Measurements from ENCODE around the gene KRTAP10-7. TPM values are rescaled to one million over a fixed set of nuclear protein-coding genes. Genes with fewer than 3 reads are reported as not detected.
"Not testable (repeated sequence)": the region's sequence is repeated elsewhere in the genome, so short reads cannot be mapped to it uniquely, and the experiment has no call there.

The KRTAP10-7 gene
- total RNA-seq, 2 experiments from 2014 or later, result not detected

DNA sequence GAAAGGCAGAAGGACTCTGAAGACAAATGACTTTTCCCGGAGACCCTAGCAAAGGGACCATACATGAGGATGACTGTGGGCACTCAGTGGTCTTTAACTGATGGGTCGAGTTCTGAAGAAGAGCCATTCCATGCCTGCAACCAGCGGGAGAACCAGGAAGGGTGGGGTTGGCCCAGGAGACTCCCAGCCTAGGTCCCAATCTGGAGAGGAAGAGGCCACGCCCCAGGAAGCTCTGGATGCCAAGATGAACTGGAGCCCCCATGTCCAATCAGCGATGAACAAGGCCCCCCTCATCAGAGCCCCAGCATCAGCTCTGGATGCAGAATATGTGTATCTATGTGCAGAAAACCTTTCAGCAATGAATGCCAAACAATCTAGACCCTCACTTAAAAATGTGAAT, 40.4 kb downstream of the KRTAP10-7 start:
- DNase-seq, result no peak
- Mint-ChIP-seq H3K27me3 (no peaks in the 10 kb centered on the region), H3K27ac (no peak overlapping the region), H3K36me3 (peaks cover 8% of the 10 kb centered on the region), H3K9me3 (peaks cover 32% of the 10 kb centered on the region), H3K4me1 (no peaks in the 10 kb centered on the region), H3K4me3 (no peak overlapping the region)

DNA sequence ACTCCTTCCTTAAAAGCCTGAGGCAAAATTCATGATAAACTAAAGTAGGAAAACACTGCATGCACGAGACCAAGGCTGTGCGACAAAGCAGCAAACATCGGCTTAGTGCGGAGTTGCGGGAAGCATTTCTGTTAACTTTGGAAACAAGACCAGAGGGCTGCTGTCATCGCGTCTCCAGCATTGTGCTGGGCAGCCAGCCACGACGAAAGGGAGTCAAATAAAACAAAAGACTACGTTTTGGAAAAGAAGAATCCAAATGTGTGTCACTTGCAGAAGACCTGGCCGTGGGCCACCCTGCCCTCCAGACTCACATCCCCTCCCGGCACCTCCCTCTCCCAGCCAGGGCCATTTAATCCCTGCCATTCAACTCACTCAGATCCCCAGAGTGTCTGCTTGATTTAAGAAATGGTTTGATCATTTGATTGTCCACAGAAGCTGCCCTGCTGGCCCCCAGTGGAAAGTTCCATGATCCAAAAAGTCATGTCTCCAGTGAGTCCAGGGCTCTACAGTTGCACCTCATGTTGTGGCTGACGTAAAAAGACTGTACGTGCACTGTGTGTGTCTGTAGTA, 43.4 kb downstream of the KRTAP10-7 start:
- Mint-ChIP-seq H3K4me1 (no peaks in the 10 kb centered on the region), H3K9me3 (peaks cover 32% of the 10 kb centered on the region), H3K36me3 (peaks cover 8% of the 10 kb centered on the region), H3K27ac (no peak overlapping the region), H3K27me3 (no peaks in the 10 kb centered on the region), H3K4me3 (no peak overlapping the region)
- DNase-seq, result no peak

DNA sequence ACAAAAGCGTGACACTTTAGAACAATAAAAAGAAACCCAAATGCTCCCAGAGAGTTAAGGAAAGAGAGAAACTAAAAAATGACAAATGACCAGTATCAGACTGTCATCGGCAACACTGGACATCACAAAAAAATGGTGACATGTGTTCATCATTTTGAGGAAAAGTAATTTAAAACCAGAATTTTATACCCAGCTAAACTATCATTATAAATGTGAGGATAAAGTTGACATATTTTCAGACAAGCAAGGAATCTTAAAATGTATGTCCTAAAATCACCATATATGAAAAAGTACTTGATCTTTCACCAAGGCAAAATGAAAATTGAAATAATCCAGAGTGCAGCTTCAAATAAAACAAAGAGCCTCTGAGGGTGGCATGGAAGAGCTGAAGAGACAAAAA, 44.5 kb downstream of the KRTAP10-7 start:
- Mint-ChIP-seq H3K27ac (no peak overlapping the region), H3K9me3 (peaks cover 32% of the 10 kb centered on the region), H3K36me3 (peaks cover 8% of the 10 kb centered on the region), H3K27me3 (no peaks in the 10 kb centered on the region), H3K4me3 (no peak overlapping the region), H3K4me1 (no peaks in the 10 kb centered on the region)
- DNase-seq, result no peak

DNA sequence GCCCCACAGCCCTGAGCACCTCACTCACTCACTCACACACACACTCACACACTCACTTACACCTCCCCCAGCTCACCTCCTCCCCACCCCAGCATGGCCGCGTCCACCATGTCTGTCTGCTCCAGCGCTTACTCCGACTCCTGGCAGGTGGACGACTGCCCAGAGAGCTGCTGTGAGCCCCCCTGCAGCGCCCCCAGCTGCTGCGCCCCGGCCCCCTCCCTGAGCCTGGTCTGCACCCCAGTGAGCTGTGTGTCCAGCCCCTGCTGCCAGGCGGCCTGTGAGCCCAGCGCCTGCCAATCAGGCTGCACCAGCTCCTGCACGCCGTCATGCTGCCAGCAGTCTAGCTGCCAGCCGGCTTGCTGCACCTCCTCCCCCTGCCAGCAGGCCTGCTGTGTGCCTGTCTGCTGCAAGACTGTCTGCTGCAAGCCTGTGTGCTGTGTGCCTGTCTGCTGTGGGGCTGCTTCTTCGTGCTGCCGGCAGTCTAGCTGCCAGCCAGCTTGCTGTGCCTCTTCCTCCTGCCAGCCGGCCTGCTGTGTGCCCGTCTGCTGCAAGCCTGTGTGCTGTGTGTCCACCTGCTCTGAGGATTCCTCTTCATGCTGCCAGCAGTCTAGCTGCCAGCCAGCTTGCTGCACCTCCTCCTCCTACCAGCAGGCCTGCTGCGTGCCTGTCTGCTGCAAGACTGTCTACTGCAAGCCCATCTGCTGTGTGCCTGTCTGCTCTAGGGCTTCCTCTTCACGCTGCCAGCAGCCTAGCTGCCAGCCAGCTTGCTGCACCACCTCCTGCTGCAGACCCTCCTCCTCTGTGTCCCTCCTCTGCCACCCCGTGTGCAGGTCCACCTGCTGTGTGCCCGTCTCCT, 46.2 kb downstream of the KRTAP10-7 start, which contains the start of gene KRTAP10-11:
KRTAP10-11 (plus strand) TSS at position 49 of the 856 bp plus-strand sequence; CDS start at position 94, 45 bp downstream.
- H3K4me1 Mint-ChIP-seq, H3K4me3 Mint-ChIP-seq, H3K27ac Mint-ChIP-seq, DNase-seq, H3K27me3 Mint-ChIP-seq, H3K36me3 Mint-ChIP-seq: not testable (repeated sequence)
- peaks cover 27% of the 10 kb centered on the region for H3K9me3 Mint-ChIP-seq

DNA sequence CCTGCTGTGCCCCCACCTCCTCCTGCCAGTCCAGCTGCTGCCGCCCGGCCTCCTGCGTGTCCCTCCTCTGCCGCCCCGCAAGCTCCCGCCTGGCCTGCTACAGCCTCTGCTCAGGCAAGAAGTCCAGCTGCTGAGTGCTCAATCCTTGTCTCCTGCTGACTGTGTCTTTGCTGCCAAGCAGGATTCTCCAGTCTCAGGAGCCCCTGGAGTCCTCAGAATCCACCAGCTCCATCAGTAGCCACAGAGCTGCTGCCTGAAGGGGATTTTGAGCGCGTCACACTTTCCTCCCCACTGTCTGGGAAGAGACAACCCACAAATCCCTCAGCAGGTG, 46.8 kb downstream of the KRTAP10-7 start:
- no peaks in the 10 kb centered on the region for H3K27me3 Mint-ChIP-seq
- H3K4me1 Mint-ChIP-seq, result no peaks in the 10 kb centered on the region
- DNase-seq, result no peak
- H3K9me3 Mint-ChIP-seq, result peaks cover 25% of the 10 kb centered on the region
- H3K4me3 Mint-ChIP-seq, result no peak overlapping the region
- H3K27ac Mint-ChIP-seq, result no peak overlapping the region
- H3K36me3 Mint-ChIP-seq, result peaks cover 5% of the 10 kb centered on the region

DNA sequence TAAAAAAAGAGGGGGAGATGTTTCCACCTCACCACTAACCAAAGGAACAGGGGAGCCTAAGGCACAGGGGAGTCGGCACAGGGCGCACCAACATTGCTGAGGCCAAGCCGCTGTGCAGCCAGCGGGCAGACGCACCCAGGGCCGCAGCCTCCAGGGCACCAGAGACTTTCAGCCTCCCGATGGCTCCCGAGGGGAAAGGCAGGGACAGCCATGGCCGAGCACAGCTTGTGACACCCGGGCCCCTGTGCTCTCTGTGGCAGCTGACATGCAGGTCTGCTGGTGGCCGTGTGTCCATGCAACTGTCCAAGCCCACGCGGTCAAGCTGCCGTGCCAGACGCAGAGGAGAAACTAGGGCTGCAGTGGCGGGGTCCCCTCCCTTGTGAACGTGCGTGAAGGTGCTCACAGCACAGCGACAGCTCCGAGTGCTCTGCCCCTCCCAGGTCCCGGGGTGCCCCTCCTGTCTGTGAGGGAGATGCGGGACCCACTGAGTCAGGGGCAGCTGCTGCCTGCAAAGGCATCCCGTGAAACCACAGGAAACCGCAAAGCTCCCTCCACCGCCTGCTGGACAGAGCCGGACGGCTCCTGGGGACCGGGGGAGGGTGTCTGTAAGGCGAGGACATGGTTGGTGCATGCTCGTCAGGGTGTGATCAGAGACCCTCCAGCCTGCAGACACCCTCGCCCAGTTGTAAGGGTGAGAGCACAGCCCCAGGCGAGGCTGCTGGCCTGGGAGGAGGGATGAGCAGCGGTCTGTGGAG, 48.3 kb downstream of the KRTAP10-7 start:
- Mint-ChIP-seq H3K27me3 (no peaks in the 10 kb centered on the region), H3K4me1 (peaks cover 3% of the 10 kb centered on the region), H3K9me3 (peaks cover 20% of the 10 kb centered on the region), H3K4me3 (no peak overlapping the region), H3K36me3 (peaks cover 7% of the 10 kb centered on the region), H3K27ac (no peak overlapping the region)
- DNase-seq, result no peak

DNA sequence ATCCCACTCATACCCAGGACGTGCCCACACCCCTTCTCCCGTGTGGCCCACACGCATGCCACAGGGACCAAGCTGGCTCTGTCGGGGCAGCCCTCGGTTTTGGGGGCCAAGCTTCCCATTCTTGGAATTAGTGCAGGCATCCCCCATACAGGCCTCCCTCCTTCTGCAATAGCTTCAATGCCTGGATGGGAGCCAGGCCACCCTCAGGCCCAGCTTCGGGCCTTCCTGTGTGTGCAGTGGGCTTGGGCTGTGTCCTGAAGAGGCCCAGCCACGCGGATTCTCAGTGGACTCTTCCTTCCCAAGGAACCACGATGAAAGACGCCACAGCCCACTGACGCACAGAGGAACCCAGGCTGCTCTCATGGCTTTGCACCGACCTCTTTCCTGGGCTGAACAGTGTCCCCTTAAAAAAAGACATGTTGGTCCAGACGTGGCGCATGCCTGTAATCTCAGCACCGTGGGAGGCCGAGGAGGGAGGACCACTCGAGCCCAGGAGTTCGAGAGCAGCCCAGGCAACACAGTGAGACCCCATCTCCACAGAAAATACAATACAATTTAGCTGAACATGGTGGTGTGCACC, 49.2 kb downstream of the KRTAP10-7 start:
- Mint-ChIP-seq H3K9me3 (peaks cover 16% of the 10 kb centered on the region), H3K4me1 (peaks cover 12% of the 10 kb centered on the region), H3K27ac (no peak overlapping the region), H3K4me3 (no peak overlapping the region), H3K27me3 (no peaks in the 10 kb centered on the region), H3K36me3 (peaks cover 14% of the 10 kb centered on the region)
- no peak for DNase-seq

DNA sequence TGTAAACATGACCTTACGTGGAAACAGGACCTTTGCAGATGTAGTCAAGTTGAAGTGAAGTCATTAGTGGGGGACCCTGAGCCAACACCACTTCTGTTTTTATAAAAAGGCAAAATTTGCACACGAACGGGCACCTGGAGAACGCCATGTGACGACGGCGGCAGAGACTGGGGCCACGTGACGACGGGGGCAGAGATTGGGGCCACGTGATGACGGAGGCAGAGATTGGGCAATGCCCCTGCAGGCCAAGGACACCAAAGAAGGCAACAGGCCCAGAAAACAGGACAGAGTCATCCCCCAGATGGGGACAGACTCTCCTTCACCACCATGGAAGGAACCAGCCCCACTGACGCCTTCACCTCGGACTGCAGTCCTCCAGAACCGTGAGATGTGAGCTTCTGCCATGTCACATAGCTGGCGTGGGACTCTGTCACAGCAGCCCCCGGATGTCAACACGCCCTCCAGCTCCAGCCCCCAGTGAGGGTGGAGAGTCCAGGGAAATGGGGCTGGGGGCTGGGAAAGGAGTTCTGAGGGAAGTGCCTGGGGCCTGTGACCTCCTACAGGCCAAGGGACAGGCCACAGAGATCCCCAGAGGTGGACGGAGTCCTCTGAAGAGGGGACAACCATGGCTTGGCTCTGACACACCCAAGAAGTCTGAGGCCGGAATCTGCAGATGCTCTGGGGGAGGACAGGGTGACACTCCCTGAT, 50.0 kb downstream of the KRTAP10-7 start:
- Mint-ChIP-seq H3K9me3 (peaks cover 12% of the 10 kb centered on the region), H3K4me1 (peaks cover 18% of the 10 kb centered on the region), H3K27me3 (no peaks in the 10 kb centered on the region), H3K36me3 (peaks cover 10% of the 10 kb centered on the region), H3K27ac (no peak overlapping the region), H3K4me3 (no peak overlapping the region)
- DNase-seq, result no peak

DNA sequence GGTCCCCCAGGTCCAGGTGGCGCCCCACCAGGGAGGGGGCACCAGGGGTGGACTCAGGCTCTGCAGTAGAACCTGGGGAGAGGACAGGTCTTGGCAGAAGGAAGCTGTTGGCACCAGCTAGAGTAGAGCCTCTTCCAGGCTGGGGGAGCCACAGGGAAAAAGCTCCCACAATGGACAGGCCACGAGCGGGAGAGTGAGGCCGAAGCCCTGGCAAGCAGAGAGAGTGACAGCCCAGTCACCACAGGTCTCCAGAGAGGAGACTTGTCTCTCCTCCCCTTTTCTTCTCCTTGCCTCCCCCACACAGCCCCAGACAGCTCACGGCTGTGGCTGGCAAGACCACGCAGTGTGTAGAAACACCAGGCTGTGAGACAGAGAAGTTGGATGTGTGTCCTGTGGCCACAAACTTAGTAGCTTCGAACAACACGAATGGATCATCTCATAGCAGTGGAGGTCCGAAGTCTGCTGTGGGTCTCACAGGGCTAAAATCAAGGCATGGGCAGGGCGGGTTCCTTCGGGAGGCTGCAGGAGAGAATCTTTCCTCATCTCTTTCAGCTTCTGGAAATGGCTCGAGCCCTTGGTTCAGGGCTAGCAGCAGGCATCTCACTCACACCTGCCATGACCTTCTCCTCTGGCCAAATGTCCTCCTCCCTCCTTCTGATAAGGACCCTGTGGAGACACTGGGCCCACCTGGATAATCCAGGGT, 50.7 kb downstream of the KRTAP10-7 start:
- Mint-ChIP-seq H3K27ac (no peak overlapping the region), H3K4me3 (no peak overlapping the region), H3K9me3 (peaks cover 13% of the 10 kb centered on the region), H3K36me3 (peaks cover 15% of the 10 kb centered on the region), H3K27me3 (no peaks in the 10 kb centered on the region), H3K4me1 (peaks cover 18% of the 10 kb centered on the region)
- no peak for DNase-seq

Other genes with a start within 250 kb of the KRTAP10-7 start
- 1 to 10 TPM; 2.9 to 3.7 TPM for gene TRPM2, start 247.0 kb upstream of the KRTAP10-7 start, total RNA-seq
- 1 to 10 TPM; 1.8 to 1.9 TPM for gene LRRC3, start 145.1 kb upstream of the KRTAP10-7 start, total RNA-seq
- not detected for gene KRTAP10-1, start 60.4 kb upstream of the KRTAP10-7 start, total RNA-seq
- gene KRTAP10-2, start 49.1 kb upstream of the KRTAP10-7 start, total RNA-seq, result not detected
- not detected for gene KRTAP10-3, start 41.8 kb upstream of the KRTAP10-7 start, total RNA-seq
- not detected for gene KRTAP10-4, start 26.9 kb upstream of the KRTAP10-7 start, total RNA-seq
- not detected for gene KRTAP10-5, start 20.0 kb upstream of the KRTAP10-7 start, total RNA-seq
- gene KRTAP10-6, start 8.1 kb upstream of the KRTAP10-7 start, total RNA-seq, result not detected
- not detected for gene KRTAP10-8, start 11.5 kb downstream of the KRTAP10-7 start, total RNA-seq
- not detected for gene KRTAP10-9, start 26.5 kb downstream of the KRTAP10-7 start, total RNA-seq
- gene KRTAP10-10, start 36.8 kb downstream of the KRTAP10-7 start, total RNA-seq, result not detected
- not detected for gene KRTAP10-11, start 45.8 kb downstream of the KRTAP10-7 start, total RNA-seq
- gene KRTAP12-4, start 54.1 kb downstream of the KRTAP10-7 start, total RNA-seq, result not detected
- gene KRTAP12-3, start 57.3 kb downstream of the KRTAP10-7 start, total RNA-seq, result not detected
- not detected for gene KRTAP12-2, start 66.3 kb downstream of the KRTAP10-7 start, total RNA-seq
- not detected for gene KRTAP12-1, start 81.6 kb downstream of the KRTAP10-7 start, total RNA-seq
- not detected for gene KRTAP10-12, start 96.6 kb downstream of the KRTAP10-7 start, total RNA-seq
- not detected for gene TSPEAR, start 111.0 kb downstream of the KRTAP10-7 start, total RNA-seq
- gene UBE2G2, start 201.2 kb downstream of the KRTAP10-7 start, total RNA-seq, result 100 to 1,000 TPM; 115 to 124 TPM
- 10 to 100 TPM; 90.5 to 92.5 TPM for gene SUMO3, start 217.5 kb downstream of the KRTAP10-7 start, total RNA-seq

Data from activated naive CD8-positive, alpha-beta T cell treated with anti-CD3 and anti-CD28 coated beads for 36 hours (primary cell).